Astrocyte (in vitro differentiated cells and primary cell): Measurements from ENCODE around the gene NEURL1. TPM values are rescaled to one million over a fixed set of nuclear protein-coding genes. Genes with fewer than 3 reads are reported as not detected.

Experiments
- DNase-seq: peaks from one replicate; pipeline ENCODE4 v3.0.0-alpha.2; 2010; ENCODE audit warnings: low read depth
- FAIRE-seq: peaks from 2 replicates; lab custom pipeline; 2011; peaks lifted over from hg19 to GRCh38; lab: Jason Lieb, UNC
- H2AFZ ChIP-seq: 2 replicates; pipeline ENCODE4 v1.6.0; 2012; ENCODE audit warnings: low read depth, low read length, inconsistent platforms
- H3K27ac ChIP-seq: 2 replicates; pipeline ENCODE4 v1.5.1; 2011; ENCODE audit warnings: low read depth, low read length, inconsistent platforms
- H3K27me3 ChIP-seq: 2 replicates; pipeline ENCODE4 v1.6.0; 2011; ENCODE audit warnings: low read length, inconsistent platforms; ENCODE audit not compliant: insufficient read depth
- H3K36me3 ChIP-seq: 2 replicates; pipeline ENCODE4 v1.5.1; 2011; ENCODE audit warnings: low read length, inconsistent platforms; ENCODE audit not compliant: insufficient read depth
- H3K4me1 ChIP-seq: 2 replicates; pipeline ENCODE4 v1.5.1; 2011; ENCODE audit warnings: low read length, inconsistent platforms; ENCODE audit not compliant: insufficient read depth
- H3K4me2 ChIP-seq: 2 replicates; pipeline ENCODE4 v1.6.0; 2012; ENCODE audit warnings: low read length, inconsistent platforms
- H3K4me3 ChIP-seq: 2 replicates; pipeline ENCODE4 v1.5.1; 2011; ENCODE audit warnings: low read depth, mild to moderate bottlenecking, low read length, inconsistent platforms; ENCODE audit not compliant: insufficient read depth
- H3K79me2 ChIP-seq: 2 replicates; pipeline ENCODE4 v1.6.0; 2012; ENCODE audit warnings: mild to moderate bottlenecking, low read length, inconsistent platforms; ENCODE audit not compliant: insufficient read depth
- H3K9ac ChIP-seq: 2 replicates; pipeline ENCODE4 v1.6.0; 2012; ENCODE audit warnings: mild to moderate bottlenecking, low read length, inconsistent platforms
- H3K9me3 ChIP-seq: 2 replicates; pipeline ENCODE4 v1.5.1; 2012; ENCODE audit warnings: low read depth, mild to moderate bottlenecking, low read length, inconsistent platforms; ENCODE audit not compliant: insufficient read depth
- H4K20me1 ChIP-seq: 2 replicates; pipeline ENCODE4 v1.6.0; 2012; ENCODE audit warnings: low read length, inconsistent platforms; ENCODE audit not compliant: insufficient read depth
- H3K27ac Mint-ChIP-seq: one replicate; pipeline ENCODE4 v1.8.0; 2021; ENCODE audit warnings: mild to moderate bottlenecking, mixed read lengths; ENCODE audit not compliant: unreplicated experiment
- H3K27me3 Mint-ChIP-seq: one replicate; pipeline ENCODE4 v1.8.0; 2021; ENCODE audit warnings: low read depth, mixed read lengths; ENCODE audit not compliant: unreplicated experiment
- H3K36me3 Mint-ChIP-seq: one replicate; pipeline ENCODE4 v1.8.0; 2021; ENCODE audit warnings: low read depth, mixed read lengths; ENCODE audit not compliant: unreplicated experiment
- H3K4me1 Mint-ChIP-seq: one replicate; pipeline ENCODE4 v1.8.0; 2021; ENCODE audit warnings: low read depth, mixed read lengths; ENCODE audit not compliant: unreplicated experiment
- H3K4me3 Mint-ChIP-seq: one replicate; pipeline ENCODE4 v1.8.0; 2021; ENCODE audit warnings: mild to moderate bottlenecking, moderate library complexity, mixed read lengths; ENCODE audit not compliant: unreplicated experiment
- H3K9me3 Mint-ChIP-seq: one replicate; pipeline ENCODE4 v1.8.0; 2021; ENCODE audit warnings: mild to moderate bottlenecking, mixed read lengths; ENCODE audit not compliant: unreplicated experiment
- CTCF ChIP-seq: IDR thresholded peaks from 2 replicates; pipeline ENCODE4 v1.5.1; 2011; ENCODE audit warnings: low read depth, mild to moderate bottlenecking, inconsistent platforms, low read length, moderate library complexity; ENCODE audit not compliant: insufficient read depth
- EZH2 ChIP-seq: IDR thresholded peaks from 2 replicates; pipeline ENCODE4 v1.6.1; 2012; ENCODE audit warnings: mild to moderate bottlenecking, low read length, inconsistent platforms; ENCODE audit not compliant: insufficient read depth
- total RNA-seq: library from RNA; stranded (reverse); gene quantifications from 2 replicates; pipeline ENCODE4 v1.2.1, GENCODE V29; 2021

Gene NEURL1
- total RNA-seq, 1 donor from 2014 or later, result 1.5 TPM

DNA sequence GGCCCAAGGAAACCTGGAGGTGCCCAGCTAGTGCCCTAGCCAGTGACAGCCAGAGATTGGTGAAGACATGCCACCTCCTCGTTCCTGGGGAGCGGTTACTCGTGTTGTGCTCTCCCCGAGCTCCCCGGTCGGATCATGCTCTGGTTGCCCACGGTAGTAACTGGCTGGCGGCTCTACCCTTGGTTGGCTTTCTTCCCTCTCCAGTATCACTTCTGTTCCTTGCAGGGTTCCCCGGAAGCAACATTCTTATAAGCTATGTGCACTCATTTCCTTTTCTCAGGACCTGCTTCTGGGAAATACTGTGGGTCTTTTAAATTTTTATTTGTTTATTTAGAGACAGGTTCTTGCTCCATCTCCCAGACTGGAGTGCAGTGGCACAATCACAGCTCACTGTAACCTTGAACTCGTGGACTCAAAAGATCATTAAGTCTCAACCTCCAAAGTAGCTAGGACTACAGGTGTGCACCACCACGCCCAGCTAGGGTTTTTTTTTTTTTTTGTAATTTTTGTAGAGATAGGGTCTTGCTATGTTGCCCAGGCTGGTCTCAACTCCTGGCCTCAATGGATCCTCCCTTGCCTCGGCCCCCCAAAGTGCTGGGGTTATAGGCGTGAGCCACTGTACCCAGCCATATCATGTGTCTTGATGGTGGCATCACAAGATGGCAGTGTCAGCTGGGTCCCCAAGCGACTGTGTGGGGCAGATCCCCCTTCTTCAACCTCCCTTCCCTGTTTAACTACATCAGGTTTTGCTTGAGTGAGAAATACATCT is 27.9 kb upstream of the NEURL1 start:
- DNase-seq (no peak), FAIRE-seq (no peak)
- Histone ChIP-seq H3K4me3 (no peak overlapping the region), H3K4me1 (no peaks in the 10 kb centered on the region), H3K4me2 (no peak overlapping the region), H3K27me3 (peaks cover 27% of the 10 kb centered on the region), H2AFZ (no peak overlapping the region), H4K20me1 (no peaks in the 10 kb centered on the region), H3K79me2 (no peaks in the 10 kb centered on the region), H3K9me3 (no peaks in the 10 kb centered on the region), H3K9ac (no peak overlapping the region), H3K27ac (no peak overlapping the region), H3K36me3 (no peaks in the 10 kb centered on the region)
- no peak overlapping the region for H3K27ac Mint-ChIP-seq
- peaks cover 2% of the 10 kb centered on the region for H3K9me3 Mint-ChIP-seq
- H3K4me3 Mint-ChIP-seq, result no peak overlapping the region
- peaks cover 6% of the 10 kb centered on the region for H3K27me3 Mint-ChIP-seq
- peaks cover 18% of the 10 kb centered on the region for H3K4me1 Mint-ChIP-seq
- no peak for TF ChIP-seq CTCF
- TF ChIP-seq EZH2, result no peak
- H3K36me3 Mint-ChIP-seq, result no peaks in the 10 kb centered on the region

DNA sequence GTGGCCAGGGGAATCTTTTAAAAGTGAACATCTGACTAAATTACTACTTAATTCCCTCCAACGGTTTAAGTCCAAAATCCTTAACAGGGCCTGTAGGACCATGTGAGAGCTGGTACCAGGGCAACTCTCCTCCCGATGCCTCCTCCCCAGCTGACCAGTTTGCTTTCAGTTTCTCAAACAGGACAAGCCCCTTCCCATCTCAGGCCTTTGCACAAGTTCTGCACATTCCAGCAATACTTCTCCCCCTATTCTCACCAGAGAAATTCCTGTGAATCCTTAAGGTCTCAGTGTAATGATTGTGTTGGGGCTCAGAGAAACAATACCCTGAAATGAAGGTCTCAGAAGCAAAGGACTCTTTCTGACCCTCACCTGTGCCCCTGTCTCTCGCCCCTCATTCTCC is 26.8 kb upstream of the NEURL1 start:
- Mint-ChIP-seq H3K4me1 (peaks cover 21% of the 10 kb centered on the region), H3K4me3 (peak overlapping the region; percentile 34), H3K9me3 (peaks cover 2% of the 10 kb centered on the region), H3K36me3 (no peaks in the 10 kb centered on the region), H3K27me3 (peaks cover 8% of the 10 kb centered on the region), H3K27ac (peak overlapping the region; percentile 95)
- no peak overlapping the region for H2AFZ ChIP-seq
- H3K9me3 ChIP-seq, result no peaks in the 10 kb centered on the region
- H3K4me2 ChIP-seq, result no peak overlapping the region
- no peaks in the 10 kb centered on the region for H3K79me2 ChIP-seq
- TF ChIP-seq CTCF, result no peak
- TF ChIP-seq EZH2, result no peak
- peaks cover 30% of the 10 kb centered on the region for H3K27me3 ChIP-seq
- DNase-seq, result peak; percentile 39
- no peaks in the 10 kb centered on the region for H3K4me1 ChIP-seq
- no peak for FAIRE-seq
- no peaks in the 10 kb centered on the region for H3K36me3 ChIP-seq
- no peak overlapping the region for H3K9ac ChIP-seq
- no peaks in the 10 kb centered on the region for H4K20me1 ChIP-seq
- H3K27ac ChIP-seq, result no peak overlapping the region
- no peak overlapping the region for H3K4me3 ChIP-seq

- Histone ChIP-seq H3K4me2 (no peak overlapping the region), H3K27ac (no peak overlapping the region), H3K79me2 (no peaks in the 10 kb centered on the region), H2AFZ (no peak overlapping the region), H3K9ac (no peak overlapping the region), H4K20me1 (no peaks in the 10 kb centered on the region), H3K4me3 (no peak overlapping the region), H3K36me3 (no peaks in the 10 kb centered on the region), H3K4me1 (no peaks in the 10 kb centered on the region), H3K27me3 (peaks cover 29% of the 10 kb centered on the region), H3K9me3 (no peaks in the 10 kb centered on the region)
- DNase-seq (no peak), FAIRE-seq (no peak)
- no peaks in the 10 kb centered on the region for H3K36me3 Mint-ChIP-seq
- peaks cover 21% of the 10 kb centered on the region for H3K4me1 Mint-ChIP-seq
- H3K4me3 Mint-ChIP-seq, result no peak overlapping the region
- no peak for TF ChIP-seq CTCF
- no peak for TF ChIP-seq EZH2
- H3K9me3 Mint-ChIP-seq, result peaks cover 2% of the 10 kb centered on the region
- H3K27me3 Mint-ChIP-seq, result peaks cover 8% of the 10 kb centered on the region
- H3K27ac Mint-ChIP-seq, result peak overlapping the region; percentile 95
Observed at GRCh38 chr10:103467406-103467805, 26.1 kb upstream of the NEURL1 start.
